Neural cell (in vitro differentiated cells): Measurements from ENCODE around the gene DIS3L2. TPM values are rescaled to one million over a fixed set of nuclear protein-coding genes. Genes with fewer than 3 reads are reported as not detected.

Experiments
- H2AFZ ChIP-seq: fragments of 200-600, 300-800 bp; sonication (generic), shearing (Covaris generic); 2 replicates; pipeline ENCODE4 v1.6.0; 2014; ENCODE audit warnings: low read depth, mild to moderate bottlenecking, antibody characterized with exemption, low read length, moderate library complexity
- H3F3A ChIP-seq: fragments of 200-600 bp; shearing (Covaris generic); 2 replicates; pipeline ENCODE4 v1.6.1; 2016; ENCODE audit warnings: mild to moderate bottlenecking, moderate library complexity, mixed read lengths, antibody characterized with exemption, low read length; ENCODE audit not compliant: insufficient read depth, poor library complexity, severe bottlenecking
- H3K27ac ChIP-seq: fragments of 200-600, 300-800 bp; sonication (generic), shearing (Covaris generic); 2 replicates; pipeline ENCODE4 v1.5.1; 2014; ENCODE audit warnings: mild to moderate bottlenecking, low read length, moderate library complexity
- H3K27me3 ChIP-seq: fragments of 300-800, 200-600 bp; sonication (generic), shearing (Covaris generic); 2 replicates; pipeline ENCODE4 v1.6.0; 2014; ENCODE audit warnings: mild to moderate bottlenecking, low read depth, low read length, moderate library complexity; ENCODE audit not compliant: insufficient read depth
- H3K36me3 ChIP-seq: fragments of 300-800, 200-600 bp; sonication (generic), shearing (Covaris generic); 2 replicates; pipeline ENCODE4 v1.5.1; 2014; ENCODE audit warnings: mild to moderate bottlenecking, antibody characterized with exemption, low read length, moderate library complexity; ENCODE audit not compliant: insufficient read depth
- H3K4me2 ChIP-seq: fragments of 300-800, 200-600 bp; sonication (generic), shearing (Covaris generic); 2 replicates; pipeline ENCODE4 v1.6.0; 2014; ENCODE audit warnings: mild to moderate bottlenecking, low read length
- H3K4me3 ChIP-seq: fragments of 300-800, 200-600 bp; sonication (generic), shearing (Covaris generic); 2 replicates; pipeline ENCODE4 v1.5.1; 2014; ENCODE audit warnings: mild to moderate bottlenecking, low read length, moderate library complexity
- H3K79me2 ChIP-seq: fragments of 200-600 bp; shearing (Covaris generic); replicated peaks from 2 replicates; pipeline ENCODE4 v1.6.0; 2014; ENCODE audit warnings: mild to moderate bottlenecking, low read length, moderate library complexity; ENCODE audit not compliant: insufficient read depth
- H3K9ac ChIP-seq: fragments of 300-800, 200-600 bp; sonication (generic), shearing (Covaris generic); 2 replicates; pipeline ENCODE4 v1.6.1; 2016; ENCODE audit warnings: mild to moderate bottlenecking, low read length, mixed read lengths
- H3K9me2 ChIP-seq: fragments of 200-600 bp; shearing (Covaris generic); 2 replicates; pipeline ENCODE4 v1.6.1; 2016; ENCODE audit warnings: mild to moderate bottlenecking, low read length, mixed read lengths; ENCODE audit not compliant: insufficient read depth
- H3K9me3 ChIP-seq: fragments of 200-600, 300-800 bp; sonication (generic), shearing (Covaris generic); 2 replicates; pipeline ENCODE4 v1.6.1; 2016; ENCODE audit warnings: mild to moderate bottlenecking, mixed run types, low read length, moderate library complexity, mixed read lengths
- H4K20me1 ChIP-seq: fragments of 200-600 bp; shearing (Covaris generic); 2 replicates; pipeline ENCODE4 v1.6.1; 2016; ENCODE audit warnings: mild to moderate bottlenecking, mixed run types; ENCODE audit not compliant: insufficient read depth
- EP300 ChIP-seq: fragments of 450-650 bp; conservative IDR thresholded peaks from 2 replicates; pipeline ENCODE4 v1.6.1; 2014; ENCODE audit warnings: antibody characterized with exemption, mild to moderate bottlenecking, moderate library complexity; ENCODE audit not compliant: poor library complexity, severe bottlenecking
- EZH2 ChIP-seq: fragments of 200-600, 300-800 bp; shearing (Covaris generic), sonication (generic); IDR thresholded peaks from 2 replicates; pipeline ENCODE4 v1.6.1; 2014; ENCODE audit warnings: antibody characterized with exemption, low read length, borderline replicate concordance, mild to moderate bottlenecking; ENCODE audit not compliant: insufficient read depth, poor library complexity, severe bottlenecking
- MXI1 ChIP-seq: fragments of 450-650 bp; conservative IDR thresholded peaks from 2 replicates; pipeline ENCODE4 v1.6.1; 2014; ENCODE audit warnings: antibody characterized with exemption, mild to moderate bottlenecking; ENCODE audit not compliant: poor library complexity, severe bottlenecking
- POLR2AphosphoS5 ChIP-seq: IDR thresholded peaks from 2 replicates; pipeline ENCODE4 v1.6.1; 2012
- RAD21 ChIP-seq: fragments of 450-650 bp; conservative IDR thresholded peaks from 2 replicates; pipeline ENCODE4 v1.6.1; 2014; ENCODE audit warnings: antibody characterized with exemption, mild to moderate bottlenecking, moderate library complexity
- SMC3 ChIP-seq: fragments of 450-650 bp; conservative IDR thresholded peaks from 2 replicates; pipeline ENCODE4 v1.6.1; 2014; ENCODE audit warnings: antibody characterized with exemption, mild to moderate bottlenecking, moderate library complexity; ENCODE audit not compliant: poor library complexity
- TAF1 ChIP-seq: IDR thresholded peaks from 2 replicates; pipeline ENCODE4 v1.6.1; 2012; ENCODE audit warnings: low read depth
- polyA plus RNA-seq: library from polyadenylated mRNA; depleted of rRNA; stranded (reverse); fragments of >200 nt; gene quantifications from 2 replicates; pipeline ENCODE4 v1.2.3, GENCODE V29; 2014
- TF ChIP-seq, protein P1 (sequence below): fragments of 450-650 bp; IDR thresholded peaks from 2 replicates; pipeline ENCODE4 v1.5.1; 2014; ENCODE audit warnings: antibody characterized with exemption, mild to moderate bottlenecking, moderate library complexity; ENCODE audit not compliant: poor library complexity, severe bottlenecking
- TF ChIP-seq, protein P2 (sequence below): IDR thresholded peaks from 2 replicates; pipeline ENCODE4 v1.6.1; 2012; ENCODE audit warnings: borderline replicate concordance

Gene DIS3L2
- polyA plus RNA-seq, 1 donor from 2014 or later = 20.0 TPM

DNA sequence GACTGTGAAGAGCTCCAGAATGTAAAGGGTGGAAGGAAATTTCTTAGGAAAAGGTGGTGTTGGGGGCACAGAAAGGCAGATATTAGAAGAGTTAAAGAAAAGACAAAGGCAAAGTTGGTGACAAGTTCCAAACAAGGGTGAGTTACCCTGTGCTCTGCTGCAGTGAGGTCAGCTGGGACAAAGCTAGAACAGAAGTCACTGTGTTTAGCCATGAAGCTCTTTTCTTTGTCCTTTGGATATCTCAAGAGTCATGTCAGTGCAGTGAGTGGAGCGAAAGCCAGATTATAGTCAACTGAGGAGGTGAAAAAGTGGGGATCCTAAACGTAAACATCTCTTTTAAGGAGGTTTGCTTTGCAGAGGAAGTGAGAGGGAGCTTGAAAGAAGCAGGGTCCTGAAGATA lies 229.3 kb downstream of the DIS3L2 start:
- no peak overlapping the region for H3K9ac ChIP-seq
- no peak overlapping the region for H3K27ac ChIP-seq
- no peak overlapping the region for H3K4me3 ChIP-seq
- H2AFZ ChIP-seq = no peak overlapping the region
- no peaks in the 10 kb centered on the region for H3K27me3 ChIP-seq
- no peaks in the 10 kb centered on the region for H3K9me2 ChIP-seq
- no peak for TF ChIP-seq SMC3
- TF ChIP-seq, protein P1, sequence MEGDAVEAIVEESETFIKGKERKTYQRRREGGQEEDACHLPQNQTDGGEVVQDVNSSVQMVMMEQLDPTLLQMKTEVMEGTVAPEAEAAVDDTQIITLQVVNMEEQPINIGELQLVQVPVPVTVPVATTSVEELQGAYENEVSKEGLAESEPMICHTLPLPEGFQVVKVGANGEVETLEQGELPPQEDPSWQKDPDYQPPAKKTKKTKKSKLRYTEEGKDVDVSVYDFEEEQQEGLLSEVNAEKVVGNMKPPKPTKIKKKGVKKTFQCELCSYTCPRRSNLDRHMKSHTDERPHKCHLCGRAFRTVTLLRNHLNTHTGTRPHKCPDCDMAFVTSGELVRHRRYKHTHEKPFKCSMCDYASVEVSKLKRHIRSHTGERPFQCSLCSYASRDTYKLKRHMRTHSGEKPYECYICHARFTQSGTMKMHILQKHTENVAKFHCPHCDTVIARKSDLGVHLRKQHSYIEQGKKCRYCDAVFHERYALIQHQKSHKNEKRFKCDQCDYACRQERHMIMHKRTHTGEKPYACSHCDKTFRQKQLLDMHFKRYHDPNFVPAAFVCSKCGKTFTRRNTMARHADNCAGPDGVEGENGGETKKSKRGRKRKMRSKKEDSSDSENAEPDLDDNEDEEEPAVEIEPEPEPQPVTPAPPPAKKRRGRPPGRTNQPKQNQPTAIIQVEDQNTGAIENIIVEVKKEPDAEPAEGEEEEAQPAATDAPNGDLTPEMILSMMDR = no peak
- no peak for TF ChIP-seq TAF1
- no peak for TF ChIP-seq RAD21
- no peak for TF ChIP-seq POLR2AphosphoS5
- no peak for TF ChIP-seq EZH2
- no peak for TF ChIP-seq EP300
- no peak for TF ChIP-seq MXI1
- TF ChIP-seq, protein P2, sequence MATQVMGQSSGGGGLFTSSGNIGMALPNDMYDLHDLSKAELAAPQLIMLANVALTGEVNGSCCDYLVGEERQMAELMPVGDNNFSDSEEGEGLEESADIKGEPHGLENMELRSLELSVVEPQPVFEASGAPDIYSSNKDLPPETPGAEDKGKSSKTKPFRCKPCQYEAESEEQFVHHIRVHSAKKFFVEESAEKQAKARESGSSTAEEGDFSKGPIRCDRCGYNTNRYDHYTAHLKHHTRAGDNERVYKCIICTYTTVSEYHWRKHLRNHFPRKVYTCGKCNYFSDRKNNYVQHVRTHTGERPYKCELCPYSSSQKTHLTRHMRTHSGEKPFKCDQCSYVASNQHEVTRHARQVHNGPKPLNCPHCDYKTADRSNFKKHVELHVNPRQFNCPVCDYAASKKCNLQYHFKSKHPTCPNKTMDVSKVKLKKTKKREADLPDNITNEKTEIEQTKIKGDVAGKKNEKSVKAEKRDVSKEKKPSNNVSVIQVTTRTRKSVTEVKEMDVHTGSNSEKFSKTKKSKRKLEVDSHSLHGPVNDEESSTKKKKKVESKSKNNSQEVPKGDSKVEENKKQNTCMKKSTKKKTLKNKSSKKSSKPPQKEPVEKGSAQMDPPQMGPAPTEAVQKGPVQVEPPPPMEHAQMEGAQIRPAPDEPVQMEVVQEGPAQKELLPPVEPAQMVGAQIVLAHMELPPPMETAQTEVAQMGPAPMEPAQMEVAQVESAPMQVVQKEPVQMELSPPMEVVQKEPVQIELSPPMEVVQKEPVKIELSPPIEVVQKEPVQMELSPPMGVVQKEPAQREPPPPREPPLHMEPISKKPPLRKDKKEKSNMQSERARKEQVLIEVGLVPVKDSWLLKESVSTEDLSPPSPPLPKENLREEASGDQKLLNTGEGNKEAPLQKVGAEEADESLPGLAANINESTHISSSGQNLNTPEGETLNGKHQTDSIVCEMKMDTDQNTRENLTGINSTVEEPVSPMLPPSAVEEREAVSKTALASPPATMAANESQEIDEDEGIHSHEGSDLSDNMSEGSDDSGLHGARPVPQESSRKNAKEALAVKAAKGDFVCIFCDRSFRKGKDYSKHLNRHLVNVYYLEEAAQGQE = no peak
- H3F3A ChIP-seq = no peaks in the 10 kb centered on the region
- no peaks in the 10 kb centered on the region for H3K79me2 ChIP-seq
- H3K9me3 ChIP-seq = no peaks in the 10 kb centered on the region
- H3K4me2 ChIP-seq = no peak overlapping the region
- H4K20me1 ChIP-seq = no peaks in the 10 kb centered on the region
- H3K36me3 ChIP-seq = no peaks in the 10 kb centered on the region

DNA sequence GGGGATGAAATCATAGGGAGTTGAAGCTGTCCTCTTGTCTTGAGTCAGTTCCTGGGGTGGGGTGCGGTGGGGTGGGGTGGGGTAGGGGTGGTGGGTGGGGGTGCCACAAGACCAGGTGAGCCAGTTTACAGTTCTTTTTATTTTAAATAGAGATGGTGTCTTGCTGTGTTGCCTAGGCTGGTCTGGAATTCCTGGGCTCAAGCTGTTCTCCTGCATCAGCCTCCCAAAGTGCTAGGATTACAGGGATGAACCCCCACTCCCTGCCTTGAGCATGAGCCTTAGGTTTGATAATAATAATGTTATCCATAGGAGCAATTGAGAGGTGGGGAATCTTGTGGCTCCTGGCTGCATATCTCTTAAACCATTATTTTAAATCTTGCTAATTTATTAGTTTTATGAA lies 234.0 kb downstream of the DIS3L2 start:
- H4K20me1 ChIP-seq = no peaks in the 10 kb centered on the region
- H3K79me2 ChIP-seq = no peaks in the 10 kb centered on the region
- H3K9me3 ChIP-seq = no peaks in the 10 kb centered on the region
- no peak overlapping the region for H3K4me3 ChIP-seq
- no peak overlapping the region for H3K27ac ChIP-seq
- no peak overlapping the region for H3K4me2 ChIP-seq
- no peak overlapping the region for H3K9ac ChIP-seq
- H3K36me3 ChIP-seq = no peaks in the 10 kb centered on the region
- H3K9me2 ChIP-seq = no peaks in the 10 kb centered on the region
- no peaks in the 10 kb centered on the region for H3F3A ChIP-seq
- H3K27me3 ChIP-seq = no peaks in the 10 kb centered on the region
- H2AFZ ChIP-seq = no peak overlapping the region
- TF ChIP-seq RAD21 (no peak), MXI1 (no peak)

DNA sequence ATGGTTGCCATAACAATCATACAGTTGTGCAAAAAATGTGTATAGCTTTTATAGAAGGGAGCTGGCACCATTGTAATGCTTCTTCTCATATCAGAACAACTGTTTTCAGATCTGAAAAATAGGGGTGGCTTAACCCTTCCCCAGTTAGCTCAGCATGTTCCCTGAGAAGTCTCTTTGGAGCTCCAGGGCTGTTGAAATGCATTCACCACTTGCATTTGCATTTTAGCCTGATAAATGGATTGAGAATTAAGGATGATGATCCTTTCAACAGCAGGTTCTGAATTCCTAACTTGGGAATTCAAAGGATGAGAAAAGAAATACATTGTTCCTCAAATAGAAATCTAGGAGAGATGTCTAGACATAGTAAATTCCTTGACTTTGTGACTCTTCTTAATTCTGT lies 235.3 kb downstream of the DIS3L2 start:
- Histone ChIP-seq H2AFZ (no peak overlapping the region), H3K4me3 (no peak overlapping the region), H4K20me1 (no peaks in the 10 kb centered on the region), H3K9ac (no peak overlapping the region), H3F3A (no peaks in the 10 kb centered on the region), H3K36me3 (no peaks in the 10 kb centered on the region), H3K79me2 (no peaks in the 10 kb centered on the region), H3K9me2 (no peaks in the 10 kb centered on the region), H3K9me3 (no peaks in the 10 kb centered on the region), H3K27ac (no peak overlapping the region), H3K4me2 (no peak overlapping the region), H3K27me3 (no peaks in the 10 kb centered on the region)
- no peak for TF ChIP-seq RAD21
- no peak for TF ChIP-seq EP300
- TF ChIP-seq EZH2 = no peak
- TF ChIP-seq, protein P2 = no peak
- no peak for TF ChIP-seq POLR2AphosphoS5
- TF ChIP-seq SMC3 = no peak
- TF ChIP-seq TAF1 = no peak
- no peak for TF ChIP-seq MXI1
